HG02759 (cell line): Measurements from ENCODE around the gene GRAMD1B.
"Not testable (repeated sequence)": the region's sequence is repeated elsewhere in the genome, so short reads cannot be mapped to it uniquely, and the experiment has no call there.

Experiments
- ATAC-seq: cut with Tn5 transposase; IDR thresholded peaks from one replicate; pipeline ENCODE4 v1.9.1; 2021; ENCODE audit warnings: mild to moderate bottlenecking, moderate library complexity; ENCODE audit not compliant: unreplicated experiment

GRAMD1B gene

DNA sequence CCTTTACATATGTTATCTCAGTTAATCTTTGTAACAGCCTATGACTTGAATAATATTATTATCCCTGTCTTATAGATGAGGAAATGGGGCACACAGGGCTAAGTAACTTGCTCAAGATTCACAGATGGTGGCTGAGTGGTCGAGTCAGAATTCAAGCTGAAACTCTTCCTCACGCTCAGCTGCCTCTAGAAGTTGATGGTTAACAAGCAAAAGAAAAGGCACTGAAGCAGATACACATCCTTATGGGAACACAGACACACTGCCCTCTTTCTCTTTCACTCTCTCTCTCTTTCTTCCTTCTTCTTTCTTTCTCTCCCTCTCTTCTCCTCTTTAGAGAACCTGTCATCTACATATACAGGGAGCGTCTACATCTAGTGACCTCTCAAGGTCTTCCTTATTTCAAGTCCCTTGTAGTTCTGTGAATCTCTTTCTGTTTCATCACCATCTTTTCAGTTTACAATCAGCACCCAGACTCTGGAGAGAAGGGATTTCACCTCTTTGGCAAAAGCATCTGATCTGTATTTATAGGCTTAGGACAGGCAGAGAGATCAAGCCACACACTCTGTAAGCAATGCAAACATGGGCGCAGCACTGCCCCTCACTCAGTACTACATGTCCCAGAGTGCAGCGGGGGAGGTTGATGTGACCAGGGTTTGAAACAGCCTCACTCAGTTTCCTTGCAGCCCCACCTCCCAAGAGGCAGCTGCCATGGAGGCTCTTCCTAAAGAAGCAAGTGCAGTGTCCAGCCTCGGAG, 75.7 kb downstream of the GRAMD1B start:
- peak; percentile 81 for ATAC-seq

DNA sequence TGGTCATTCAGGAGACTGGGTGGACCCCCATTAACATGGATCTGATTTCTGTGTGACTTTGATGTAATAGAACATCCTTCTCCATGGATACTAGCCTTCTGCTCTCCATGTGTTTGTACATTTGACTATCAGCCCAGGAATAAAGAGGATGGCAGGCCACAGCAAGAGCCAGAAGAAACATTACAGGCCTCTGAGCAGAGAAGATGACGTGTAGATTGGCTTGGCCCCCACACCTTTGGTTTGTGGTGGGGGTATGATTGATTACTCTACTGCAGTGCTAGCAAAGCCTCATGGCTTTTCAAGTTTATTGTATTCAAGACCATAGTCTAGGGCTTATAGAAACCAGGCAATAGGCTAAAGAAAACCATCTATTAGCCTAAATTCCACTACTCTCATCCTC, 77.0 kb downstream of the GRAMD1B start:
- ATAC-seq = no peak

DNA sequence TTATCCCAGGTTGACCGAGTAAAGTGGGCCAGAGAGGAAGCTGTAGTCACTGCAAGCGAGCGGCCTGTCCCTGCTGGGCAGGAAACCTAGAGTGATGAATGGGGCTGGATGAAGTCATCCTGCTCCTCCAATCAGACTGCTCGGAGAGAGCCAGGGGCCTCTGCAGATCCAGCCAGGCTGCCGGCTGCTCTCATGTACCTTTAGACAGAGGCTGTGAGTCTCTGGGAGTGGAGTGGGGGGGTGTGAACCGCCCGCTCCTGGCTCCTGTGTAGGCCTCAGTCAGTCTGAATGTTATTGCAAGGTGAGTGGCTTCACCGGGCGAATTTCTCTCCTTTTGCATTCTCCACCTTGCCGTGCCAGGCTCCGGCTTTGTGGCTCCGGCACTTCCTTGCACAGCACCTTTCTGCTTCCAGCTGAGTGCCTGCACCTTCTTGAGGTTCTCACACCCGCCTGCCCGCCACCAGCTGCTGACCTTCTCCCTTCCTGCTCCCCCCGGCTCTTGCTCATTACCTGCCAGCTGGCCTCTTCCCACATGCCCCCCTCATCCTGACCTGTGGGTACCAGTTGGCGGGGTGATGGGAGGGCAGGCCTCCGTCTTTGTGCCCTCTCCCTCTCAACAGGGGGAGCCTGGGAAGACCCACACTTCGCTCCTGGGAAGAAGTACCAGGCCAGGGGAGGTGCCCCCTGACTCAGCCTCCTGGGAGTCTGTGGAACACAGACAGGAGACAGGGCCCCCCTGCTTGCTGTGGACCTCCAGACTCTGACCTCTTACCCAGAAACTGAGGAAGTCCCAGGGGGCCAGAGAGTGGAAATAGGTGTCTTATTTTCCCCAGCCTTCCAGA, 79.9 kb downstream of the GRAMD1B start:
- ATAC-seq = no peak

DNA sequence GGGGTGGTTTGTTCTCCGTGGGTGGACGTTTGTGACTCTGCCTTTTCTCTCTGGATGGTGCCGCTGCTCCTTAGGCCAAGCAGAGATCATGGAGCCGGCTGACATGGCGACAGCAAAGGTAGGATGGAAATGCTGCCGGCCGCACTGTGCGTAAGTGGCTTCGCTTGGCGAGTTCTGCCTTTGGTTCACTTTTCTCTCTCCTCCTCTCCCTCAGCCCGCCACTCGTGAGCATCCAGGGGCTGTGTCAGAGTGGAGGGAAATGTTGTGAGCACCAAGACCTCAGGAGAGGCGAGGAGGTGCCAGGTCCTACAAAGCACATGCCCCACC, 80.5 kb downstream of the GRAMD1B start:
- no peak for ATAC-seq

DNA sequence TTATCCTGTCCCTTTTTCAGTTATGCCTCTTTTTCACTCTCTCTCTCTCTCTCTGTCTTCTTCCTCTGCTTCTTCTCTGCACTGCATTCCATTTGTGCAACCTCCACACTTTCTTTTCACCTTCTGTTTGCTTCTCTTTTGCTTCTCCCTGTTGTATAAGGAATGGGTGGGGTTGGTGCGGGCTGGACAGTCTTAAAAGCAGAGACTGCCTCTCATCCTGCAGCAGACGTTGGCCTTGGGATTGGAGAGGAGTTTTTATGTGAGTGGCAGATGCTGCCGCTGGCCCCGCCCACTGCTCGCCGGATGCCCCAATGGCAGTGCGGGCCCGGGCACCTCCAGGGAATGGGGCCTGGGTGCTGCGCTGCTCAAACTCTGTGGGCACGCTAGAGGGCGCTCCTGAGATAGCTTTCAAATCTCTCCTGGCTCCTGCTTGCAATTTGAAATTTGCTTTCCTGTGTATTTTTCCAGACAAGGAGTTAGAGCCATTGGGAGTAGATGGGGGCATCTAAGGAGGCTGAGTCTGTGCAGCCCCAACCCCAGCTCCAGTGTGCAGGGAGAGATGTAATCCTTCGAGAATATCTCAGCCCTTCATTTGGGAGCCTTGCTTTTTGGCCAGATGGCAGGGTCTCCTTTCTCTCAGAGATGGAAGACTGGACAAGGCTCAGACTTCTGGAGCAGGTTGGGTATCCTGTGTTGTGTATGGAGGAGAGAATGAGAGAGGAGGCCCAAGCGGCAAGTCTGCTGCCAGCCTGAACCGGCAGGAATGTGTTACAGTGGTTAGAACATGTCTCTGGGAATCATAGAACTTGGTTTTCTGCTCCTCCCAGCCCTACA, 81.2 kb downstream of the GRAMD1B start:
- peak; percentile 97 for ATAC-seq

DNA sequence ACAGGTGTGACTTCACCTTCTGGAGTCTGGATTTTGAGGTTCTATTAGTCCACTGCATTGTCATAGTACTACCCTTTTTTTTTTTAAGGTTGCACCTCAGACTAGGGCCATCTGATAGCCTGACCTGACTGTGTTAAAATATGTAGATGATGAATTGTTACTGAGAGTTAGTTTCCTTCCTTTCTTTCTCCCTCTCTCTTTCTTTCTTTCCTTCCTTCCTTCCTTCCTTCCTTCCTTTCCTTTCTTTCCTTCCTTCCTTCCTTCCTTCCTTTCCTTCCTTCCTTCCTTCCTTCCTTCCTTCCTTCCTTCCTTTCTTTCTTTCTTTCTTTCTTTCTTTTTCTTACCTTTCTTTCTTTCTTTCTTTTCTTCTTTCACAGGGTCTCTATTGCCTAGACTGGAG, 83.2 kb downstream of the GRAMD1B start:
- not testable (repeated sequence) for ATAC-seq

DNA sequence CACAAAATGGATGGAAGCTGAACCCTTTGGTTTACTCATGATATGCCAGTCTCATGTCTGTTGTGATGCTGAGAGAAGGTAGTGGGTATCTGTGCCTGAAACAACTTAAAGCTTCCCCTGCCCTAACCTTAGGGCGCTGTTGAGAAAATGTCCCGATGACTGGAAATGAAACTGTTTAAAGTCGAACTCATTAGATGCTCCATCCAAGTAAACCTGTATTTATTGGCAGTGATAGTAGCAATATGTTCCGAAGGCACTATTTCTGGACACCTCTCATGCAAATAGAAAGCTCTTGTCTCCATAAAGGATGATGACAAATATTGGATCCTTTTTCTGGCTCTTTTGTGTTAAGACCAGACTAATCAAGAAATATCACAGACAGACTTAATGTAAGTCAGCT, 86.2 kb downstream of the GRAMD1B start:
- no peak for ATAC-seq

DNA sequence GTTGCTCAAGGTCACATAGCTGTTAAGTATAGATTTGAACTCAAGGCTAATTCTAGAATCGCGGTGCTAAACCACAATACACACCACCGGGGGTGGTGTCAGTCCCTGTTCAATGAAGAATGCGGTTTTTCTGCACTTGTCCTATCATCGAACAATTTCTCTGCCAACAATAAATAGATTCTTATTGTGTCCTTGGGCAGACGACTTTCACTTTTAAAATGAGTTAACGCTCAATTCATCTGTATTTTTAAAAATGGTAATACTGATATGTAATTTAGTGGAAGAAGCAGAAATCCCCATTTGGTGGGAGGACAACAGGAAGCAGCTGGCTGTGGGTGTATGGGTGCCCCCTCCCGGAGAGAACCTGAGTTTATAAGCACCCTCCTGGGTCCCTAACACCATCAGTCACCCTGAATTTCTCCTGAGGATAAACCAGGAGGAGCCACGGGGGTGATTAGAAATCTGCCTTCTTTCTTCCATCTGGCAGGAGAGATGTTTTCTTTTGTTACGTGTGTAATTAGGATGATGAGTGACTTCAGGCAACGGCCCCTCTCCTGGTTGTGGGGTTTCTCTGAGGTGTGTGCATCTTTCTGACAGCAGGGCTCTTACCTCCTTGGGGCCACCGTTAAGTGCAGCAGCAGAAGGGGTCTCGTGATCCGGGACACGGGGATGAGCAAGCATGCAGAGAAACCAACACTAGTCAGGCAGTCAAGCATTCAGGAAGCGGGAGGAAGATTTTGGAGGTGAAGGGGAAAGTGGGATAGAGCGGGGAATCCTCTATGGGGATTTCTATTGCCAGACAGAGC, 87.7 kb downstream of the GRAMD1B start:
- peak; percentile 51 for ATAC-seq

DNA sequence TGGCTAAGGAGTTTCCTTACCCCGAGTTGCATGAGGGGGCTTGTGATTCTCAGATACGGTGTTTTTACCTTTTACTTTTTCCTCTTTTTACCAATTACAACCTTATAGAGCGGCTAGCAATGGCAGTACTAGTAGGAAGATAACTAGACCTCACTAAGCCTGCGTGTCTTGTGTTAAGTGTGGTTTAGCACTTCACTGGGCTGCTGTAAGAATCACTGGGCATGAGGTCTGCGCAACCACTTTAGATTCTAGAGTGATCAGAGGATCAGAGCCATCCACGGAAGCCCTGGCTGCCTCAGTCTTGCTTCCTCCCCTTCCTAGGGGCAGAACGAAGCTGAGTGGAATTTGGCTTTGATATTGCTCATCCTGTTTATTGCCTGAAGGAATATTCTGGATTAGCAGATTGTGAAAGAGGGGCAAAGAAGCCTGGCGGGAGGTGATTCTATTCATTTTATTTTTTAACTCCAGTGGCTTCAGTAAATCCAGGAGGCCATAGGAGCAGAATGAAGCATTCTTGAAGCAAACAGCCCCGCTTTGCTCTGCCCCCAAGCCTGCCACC, 88.5 kb downstream of the GRAMD1B start:
- ATAC-seq = peak; percentile 49

DNA sequence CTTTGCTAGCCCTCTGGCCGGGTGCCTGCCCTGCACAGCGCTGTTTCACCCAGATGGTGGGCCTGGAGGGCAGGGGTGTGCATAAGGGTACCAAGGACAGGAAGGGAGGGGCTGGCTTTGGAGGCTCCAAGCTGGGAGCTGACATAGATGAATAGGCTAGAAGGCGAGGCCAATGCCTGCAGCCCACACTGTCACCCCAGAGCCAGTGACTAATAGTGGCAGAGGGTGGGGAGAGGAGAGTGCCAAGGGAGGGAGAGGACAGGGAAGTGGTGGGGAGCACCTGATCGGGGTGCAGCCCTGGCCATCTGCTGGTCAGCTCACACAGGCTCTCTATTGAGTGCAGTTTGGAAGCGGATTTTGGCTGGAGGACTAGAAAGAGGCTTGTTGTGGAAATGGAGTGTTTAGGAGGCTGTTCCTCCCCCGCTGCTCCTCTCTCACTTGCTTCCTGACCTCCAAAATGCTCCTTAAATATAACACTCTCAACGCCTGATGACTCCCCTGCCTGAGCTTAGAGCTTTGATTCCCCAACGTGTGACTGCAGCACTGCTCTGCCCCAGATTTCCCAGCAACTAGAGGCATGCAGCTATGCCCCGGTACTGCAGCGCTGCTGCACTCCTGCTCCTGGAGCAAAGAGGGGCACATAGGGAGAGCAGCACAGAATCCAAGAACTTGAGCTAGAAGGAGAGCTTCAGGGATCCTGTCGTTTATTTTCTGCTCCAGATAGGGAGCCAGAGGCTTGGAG, 89.2 kb downstream of the GRAMD1B start:
- ATAC-seq = no peak

DNA sequence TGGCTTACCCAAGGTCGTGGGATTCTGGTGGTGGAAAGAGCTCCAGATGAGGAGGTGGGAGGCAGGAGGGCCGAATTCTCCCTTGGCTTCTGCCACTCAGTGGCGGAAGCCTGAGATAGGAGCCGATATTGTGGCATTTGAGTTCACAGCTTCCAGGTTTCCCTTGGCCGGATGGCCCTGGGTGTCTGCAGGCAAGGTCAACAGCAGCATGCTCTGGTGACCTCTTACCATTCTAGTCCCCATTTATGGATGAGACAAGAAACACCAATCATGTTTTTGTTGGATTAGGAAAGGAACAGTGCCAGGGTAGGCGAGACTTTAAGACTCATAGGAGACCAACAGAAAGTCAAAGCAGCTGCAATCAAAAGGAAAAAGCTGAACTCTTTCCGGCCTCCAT, 89.7 kb downstream of the GRAMD1B start:
- no peak for ATAC-seq

DNA sequence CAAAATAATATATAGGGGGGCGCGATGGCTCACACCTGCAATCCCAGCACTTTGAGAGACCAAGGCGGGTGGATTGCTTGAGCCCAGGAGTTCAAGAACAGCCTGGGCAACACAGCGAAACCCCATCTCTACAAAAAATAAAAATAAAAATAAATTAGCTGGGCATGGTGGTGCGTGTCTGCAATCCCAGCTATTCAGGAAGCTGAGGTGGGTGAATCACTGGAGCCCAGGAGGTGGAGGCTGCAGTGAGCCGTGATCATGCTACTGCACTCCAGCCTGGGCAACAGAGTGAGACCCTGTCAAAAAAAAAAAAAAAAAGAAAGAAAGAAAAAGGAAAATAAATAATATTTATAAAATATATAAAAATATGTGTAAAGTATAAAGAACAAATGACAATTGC, 90.4 kb downstream of the GRAMD1B start:
- not testable (repeated sequence) for ATAC-seq

DNA sequence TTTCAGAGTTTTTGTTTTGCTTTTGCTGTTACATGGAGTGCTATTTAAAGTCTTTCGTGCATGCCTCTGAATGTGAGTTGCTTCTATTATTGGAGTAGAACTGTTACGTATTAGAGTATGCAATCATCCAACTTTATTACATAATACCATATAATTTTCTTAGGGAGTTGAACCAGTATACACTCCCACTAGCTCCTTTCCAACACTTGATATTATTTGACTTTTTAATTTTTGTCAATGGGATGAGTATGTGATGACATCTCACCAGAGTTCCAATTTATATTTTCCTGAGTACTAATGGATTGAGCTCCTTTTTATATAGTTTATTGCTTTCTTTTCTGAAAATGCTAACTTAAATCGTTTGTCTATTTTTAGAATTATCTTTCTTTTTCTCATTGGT, 90.9 kb downstream of the GRAMD1B start:
- no peak for ATAC-seq

DNA sequence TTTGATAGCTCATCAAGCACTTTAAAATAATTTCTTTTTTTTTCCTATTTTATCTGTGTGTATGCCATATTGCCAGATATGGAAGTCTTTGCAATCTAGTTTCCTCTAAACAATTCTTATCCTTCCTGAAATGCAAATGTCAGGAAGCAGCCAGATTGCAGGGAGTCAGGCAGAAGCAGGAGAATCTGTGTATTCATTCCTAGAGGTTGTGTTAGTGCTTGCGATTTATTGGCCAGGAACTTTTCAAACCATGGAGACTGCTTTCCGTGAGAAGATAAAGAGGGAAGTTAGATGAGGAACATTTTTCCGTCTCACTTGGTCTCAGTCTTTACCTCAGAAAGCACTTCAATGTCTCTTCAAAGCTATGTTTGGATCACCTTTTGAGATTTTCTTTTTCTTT, 91.9 kb downstream of the GRAMD1B start:
- no peak for ATAC-seq

DNA sequence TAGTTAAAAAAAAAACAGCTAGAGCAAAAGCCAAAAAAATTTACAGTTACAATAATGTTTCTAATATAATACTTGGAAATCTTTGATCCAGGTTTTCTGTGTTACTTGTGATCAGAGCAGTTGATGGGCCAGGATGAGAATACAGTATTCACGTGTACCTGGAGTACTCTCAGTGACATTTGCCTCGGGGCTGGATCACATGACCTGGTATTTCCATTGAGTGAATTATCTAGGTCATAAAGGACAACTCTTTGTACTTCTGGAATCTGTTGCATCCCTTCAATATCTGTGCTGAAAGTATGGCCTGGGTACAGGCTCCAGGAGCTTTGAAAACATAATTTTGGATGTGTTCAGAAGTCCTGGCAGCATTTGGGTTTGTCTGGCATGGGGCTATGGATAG, 93.5 kb downstream of the GRAMD1B start:
- no peak for ATAC-seq

DNA sequence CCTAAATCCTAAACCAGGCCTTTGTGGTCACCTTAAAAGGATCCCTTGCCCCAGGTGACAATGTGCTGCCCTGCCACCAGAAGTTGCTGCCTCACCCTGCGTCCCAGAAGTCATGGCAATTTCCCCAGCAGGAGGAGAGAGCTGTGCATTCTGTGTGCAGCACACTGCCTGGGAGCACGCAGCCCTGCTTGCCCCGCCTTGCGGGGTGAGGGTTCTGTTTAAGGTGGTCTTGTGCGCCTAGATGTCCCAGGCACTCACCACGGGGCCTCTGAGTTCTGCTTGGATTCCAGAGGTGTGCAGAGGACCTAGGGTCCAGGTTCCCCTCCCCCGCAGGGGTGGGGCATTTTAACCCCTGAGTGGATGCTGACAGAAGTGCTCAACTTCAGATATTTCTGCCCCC, 95.0 kb downstream of the GRAMD1B start:
- no peak for ATAC-seq

DNA sequence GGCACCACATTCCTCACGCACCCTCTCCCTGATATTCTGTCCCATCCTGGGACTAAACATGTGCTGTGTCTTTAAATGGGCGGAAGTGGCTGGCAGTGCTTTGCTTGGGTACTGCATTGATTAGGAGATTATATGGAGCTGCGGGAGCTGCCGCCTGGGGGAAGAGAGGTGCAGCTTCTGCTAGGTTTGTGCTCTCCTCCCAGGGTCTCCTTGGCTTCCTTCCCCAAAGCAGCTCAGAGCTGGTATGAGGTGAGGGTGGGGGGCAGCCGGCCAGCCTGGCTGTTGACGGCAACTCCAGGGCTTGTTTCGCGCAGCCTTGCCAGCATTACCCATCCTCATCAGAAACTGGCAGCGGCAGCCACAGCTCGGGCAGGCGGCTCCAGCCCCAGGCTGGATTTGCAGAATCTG, 95.4 kb downstream of the GRAMD1B start:
- no peak for ATAC-seq

DNA sequence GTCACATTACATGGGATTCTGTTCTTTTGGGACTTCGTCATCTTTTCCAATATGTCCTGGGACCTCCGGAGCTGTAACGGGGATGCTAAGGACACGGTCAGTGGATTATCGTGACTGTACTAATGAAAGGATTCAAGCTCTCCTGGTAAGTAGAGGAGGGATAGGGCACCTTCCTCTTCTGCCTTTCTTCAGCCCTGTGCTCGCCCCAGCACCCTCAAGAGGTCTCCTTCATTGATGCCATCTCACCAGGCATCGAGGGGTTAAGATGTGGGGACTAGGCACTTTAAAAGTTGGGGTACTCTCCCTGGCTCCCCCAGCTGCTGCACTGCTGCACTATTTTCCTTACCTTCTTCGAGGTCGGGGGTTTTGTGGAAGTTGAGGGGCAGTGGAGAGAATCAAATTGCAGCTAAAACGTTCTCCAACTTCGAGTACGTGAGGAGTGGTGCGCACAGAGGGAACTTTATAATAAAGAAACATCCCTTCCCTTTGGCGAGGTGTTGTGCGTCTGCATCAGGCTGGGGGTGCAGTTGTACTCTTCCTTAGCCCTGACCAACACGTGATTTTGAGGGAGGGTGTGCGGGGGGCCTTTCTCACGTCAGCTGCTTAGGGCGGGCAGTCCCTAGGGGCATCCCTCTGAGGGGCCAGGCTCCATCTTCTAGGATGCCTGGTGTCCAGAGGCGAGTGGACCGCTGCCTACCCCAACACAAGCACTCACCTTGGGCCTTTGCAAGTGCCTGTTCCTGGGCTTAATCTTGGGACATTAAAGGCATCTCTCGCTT, 96.1 kb downstream of the GRAMD1B start:
- no peak for ATAC-seq

DNA sequence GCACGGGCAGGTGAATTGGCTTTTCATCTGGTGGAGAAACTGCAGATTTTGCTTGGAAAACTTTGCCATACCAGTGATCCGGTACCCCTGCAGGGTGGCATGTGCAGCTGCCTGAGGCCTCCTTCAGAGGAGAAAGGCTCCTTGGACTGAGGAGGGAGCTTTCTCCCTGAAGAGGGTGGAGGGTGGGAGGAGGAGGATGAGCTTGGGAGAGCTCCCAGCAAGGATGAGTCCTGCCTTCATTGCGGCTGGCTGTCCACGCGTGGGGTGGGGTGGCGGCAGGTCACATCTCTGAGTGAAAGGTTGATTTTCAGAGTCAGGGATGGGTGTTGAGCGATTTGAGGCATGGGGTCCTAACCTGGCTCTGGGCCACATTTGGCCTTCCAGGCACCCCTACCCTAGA, 96.8 kb downstream of the GRAMD1B start:
- no peak for ATAC-seq
